Fibroblast of skin of left biceps (primary cell): Measurements from ENCODE around the gene FIBP.

Experiments
- DNase-seq, 2 experiments: peaks; one replicate each; pipeline ENCODE4 v3.0.0-alpha.2; 2013; ENCODE audit warnings: low read depth in 2 of 2

FIBP gene

DNA sequence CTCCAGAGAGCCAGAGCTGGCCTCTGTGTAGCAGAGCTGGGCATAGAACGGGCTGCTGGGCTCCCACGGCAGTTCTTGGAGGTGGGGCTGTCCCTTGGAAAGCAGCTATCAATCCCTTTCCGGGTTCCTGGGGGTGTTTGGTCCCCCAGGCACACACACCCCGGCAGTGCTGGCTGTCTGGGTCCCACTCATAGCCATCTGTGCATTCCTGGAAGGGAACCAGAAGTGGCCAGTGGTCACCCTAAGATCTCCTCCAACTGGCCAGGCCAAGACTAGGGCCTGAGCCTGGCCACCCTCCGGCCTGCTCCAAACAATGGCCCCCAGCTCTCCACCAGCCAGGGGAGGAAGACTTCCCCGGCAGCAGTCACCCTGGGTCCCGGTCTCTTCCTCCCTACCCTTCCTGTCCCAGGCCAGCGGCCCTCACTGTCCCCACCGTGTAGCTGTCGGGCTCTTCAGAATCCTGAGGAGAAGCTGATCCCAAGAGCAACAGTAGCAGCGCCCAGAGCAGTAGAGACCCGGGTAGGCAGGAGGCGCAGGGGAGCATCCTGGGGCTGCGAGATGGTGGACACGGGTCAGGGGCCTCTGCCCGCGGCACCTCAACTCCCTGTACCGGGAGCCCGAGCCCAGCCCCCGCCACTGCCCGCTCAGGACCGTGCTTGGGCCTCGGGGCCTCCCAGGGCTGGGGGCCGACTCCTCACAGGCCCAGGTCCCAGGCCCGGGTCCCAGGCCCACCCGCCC, 16.3 kb downstream of the FIBP start:
- no peak for DNase-seq

DNA sequence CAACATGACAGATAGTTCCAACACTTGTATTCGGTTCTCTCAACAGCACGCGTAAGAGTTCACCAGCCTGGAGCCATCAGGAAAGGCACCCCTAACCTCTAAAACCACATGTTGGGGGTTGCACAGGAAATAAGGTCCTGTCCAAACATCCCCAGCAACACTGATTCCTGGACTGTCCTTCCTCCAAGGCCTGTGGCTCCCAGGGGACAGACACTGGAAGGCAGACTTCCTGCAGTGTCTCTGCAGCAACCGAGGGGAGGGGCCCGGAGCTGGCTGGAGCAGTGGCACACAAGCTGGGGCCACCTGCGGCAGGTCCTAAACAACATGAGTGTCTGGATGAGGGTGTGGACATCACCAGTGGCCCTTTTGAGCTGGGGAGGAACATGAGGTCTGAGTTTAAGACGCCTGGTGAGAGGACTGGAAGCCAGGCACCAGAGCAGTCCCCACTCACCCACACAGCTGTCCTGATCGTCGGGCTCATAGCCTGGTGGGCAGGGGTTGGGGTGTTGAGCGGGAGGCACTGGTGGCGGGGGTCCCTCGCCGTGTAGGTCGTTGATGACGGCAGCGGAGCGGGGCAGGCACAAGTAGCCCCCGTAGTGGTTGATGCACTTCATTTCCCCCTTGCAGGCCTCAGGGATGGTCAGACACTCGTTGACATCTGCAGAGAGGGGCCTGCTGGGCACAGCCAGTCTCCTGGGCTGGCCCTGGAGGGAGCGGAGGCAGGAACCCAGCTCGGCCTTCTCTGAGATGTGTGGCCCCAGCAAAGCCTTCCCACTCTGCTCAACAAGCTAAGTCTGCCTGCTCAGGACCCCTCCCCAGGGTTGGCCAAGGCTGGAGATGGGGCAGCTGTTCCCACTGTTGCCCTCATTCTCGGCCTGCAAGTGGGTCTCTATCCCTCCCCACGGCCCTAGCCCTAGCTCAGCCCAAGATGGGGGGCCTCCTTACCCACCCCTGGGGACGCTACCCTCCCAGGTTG, 17.3 kb downstream of the FIBP start:
- no peak for DNase-seq

DNA sequence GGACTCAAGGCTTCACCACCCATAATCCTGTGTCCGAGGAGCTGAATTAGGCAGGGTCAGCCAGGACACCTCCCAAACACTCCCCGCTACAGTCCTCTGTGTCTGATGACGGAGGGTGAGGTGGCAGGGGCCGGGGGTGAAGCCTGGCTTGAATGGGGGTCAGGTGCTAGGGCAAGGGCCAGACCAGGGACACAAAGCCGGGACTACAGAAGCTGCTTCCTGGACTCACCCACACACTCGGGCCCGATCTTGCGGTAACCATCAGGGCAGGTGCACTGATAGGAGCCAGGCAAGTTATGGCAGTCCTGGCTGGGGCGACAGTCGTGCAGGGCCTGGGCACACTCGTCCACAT, 18.0 kb downstream of the FIBP start:
- no peak for DNase-seq

DNA sequence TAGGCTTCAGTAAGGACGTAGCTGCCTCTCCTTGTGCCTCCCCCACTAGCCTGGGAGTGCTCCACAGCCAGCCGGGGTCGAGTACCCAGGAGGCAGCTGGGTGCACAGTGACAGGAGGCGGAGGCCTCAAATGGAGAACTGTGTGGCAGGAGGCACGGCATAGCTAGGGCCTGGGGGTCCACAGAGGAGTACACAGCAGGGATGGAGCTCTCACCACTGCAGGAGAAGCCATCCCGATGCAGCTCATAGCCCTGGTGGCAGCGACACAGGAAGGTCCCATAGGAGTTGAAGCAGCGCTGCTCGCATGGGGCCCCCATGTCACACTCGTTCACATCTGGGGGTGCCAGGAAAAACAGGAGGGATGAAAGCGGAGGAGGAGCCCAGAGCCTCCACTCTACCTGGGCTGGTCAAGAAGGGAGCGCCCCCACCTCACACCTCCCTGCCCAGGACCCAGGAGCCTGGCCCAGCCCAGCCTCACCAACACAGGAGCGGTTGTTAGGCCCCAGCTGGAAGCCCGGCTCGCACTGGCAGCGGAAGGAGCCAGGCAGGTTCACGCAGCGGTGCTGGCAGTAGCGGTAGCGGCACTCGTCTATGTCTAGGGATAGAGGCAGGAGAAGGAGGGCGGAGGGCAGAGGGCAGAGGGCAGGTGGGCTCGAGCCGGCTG, 18.5 kb downstream of the FIBP start:
- DNase-seq = no peak

DNA sequence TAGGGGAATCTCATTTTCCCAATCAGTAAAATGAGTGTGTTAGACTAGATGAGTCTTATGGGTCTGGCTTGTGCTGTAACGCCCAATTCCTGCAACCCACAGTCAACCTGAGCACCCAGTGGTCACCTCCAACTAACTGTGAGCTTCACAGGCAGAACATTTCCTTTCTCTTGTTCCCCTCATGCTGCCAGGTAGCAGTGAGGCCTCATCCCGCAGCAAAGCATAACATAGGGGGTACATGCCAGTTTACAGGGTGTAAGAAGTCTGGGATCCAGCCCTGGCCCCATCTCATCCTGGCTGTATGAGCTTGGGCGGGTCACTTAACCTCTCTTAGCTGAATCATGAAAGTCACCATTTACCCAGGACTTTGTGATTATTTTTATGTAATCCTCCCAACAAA, 19.4 kb downstream of the FIBP start:
- no peak for DNase-seq

DNA sequence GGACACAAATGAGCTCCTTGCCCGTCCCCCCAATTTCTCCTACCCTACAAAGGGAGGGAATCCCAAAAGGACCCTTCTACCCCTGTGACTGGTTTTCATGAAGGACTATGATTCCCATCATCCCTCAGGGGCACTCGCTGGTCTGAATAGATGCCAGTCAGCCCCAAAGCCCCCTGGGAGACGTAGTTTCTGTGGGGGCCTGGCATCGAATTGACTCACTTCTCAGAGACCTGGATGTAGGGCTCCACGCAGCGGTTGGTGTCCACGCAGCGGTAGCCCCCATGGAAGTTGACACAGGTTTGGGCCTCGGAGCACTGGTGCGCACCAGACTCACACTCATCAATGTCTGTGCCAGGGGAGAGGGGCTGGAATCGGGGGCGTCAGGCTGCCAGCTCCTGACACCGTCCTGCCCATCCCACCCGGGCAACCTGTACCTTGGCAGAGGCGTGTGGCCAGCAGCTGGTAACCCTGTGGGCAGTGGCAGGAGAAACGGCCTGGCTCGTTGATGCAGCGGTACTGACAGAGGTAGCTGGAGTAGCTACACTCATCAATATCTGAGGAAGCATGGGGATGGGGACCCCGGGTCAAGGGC, 20.1 kb downstream of the FIBP start:
- DNase-seq = no peak

DNA sequence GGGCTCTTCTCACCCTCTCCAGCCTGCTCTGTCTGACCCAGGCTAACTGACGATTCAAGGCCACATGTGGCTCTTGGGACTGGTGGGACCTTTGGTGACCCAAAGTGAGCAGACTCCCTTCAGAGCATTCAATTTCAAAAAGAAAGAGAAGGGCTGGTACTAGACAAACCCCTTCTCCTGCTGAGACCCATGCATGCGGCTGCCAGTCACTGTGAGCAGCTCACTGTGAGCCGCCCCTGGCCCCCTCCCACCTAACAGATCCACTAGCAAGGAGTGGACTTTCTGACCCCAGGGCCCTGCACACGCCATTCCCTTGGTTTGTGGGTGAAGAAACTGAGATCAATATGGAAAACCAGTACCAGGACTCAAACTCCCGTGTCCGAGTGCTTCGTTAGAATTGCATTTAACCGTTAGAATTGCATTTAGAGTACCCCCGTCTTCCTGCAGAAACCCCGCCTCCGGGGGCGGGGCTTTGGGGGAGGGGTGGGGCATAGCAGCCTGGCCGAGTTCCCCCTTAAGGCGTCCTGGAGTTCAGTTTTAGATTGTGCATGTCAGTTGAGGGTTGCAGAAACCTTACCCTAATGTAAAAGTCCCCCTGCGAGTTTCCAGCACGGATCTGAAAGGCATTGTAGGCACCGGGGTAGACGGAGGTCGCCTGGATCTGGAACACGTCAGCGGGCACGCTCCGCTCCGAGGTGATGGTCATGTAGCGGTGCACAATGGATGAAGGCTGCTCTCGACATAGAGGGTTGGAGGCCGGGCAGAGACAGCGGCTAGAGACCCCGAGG, 20.8 kb downstream of the FIBP start:
- no peak for DNase-seq

DNA sequence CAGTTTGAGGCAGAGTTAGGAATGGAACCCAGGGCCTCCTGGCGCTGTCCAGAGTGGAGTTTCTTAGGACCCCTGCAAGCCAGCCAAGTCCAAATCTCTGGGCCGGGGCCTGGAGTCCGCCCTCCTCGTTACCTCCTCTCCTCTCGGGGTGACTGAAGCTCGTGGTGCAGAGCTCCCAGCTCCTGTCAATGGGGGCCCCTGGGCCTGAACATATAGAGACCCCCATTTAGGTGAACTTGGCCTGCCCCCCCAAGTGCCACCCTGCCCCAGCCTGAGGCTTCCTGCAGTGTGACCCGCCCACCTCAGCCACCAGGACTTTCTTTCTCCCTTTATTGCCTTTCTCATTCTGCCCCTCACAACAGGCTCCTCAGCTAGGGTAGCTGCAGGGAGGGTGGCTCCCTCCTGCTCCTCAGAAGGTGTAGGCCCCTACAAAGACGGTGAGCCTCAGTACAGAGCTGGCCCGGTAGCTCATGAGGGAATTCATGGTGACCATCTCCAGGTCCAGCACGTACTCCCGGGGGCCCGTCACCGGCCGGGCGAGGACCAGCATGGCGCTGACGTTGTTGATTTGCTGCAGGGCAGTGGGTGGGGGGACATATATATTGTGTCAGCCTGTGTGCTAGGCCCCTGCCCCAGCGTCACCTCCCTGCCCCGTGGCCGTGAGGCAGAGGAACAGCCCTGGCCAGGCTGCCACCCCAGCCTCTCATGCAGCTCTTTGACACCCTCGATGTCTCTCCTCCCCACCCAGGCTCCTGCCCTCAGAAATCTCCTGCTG, 21.6 kb downstream of the FIBP start:
- DNase-seq = no peak

DNA sequence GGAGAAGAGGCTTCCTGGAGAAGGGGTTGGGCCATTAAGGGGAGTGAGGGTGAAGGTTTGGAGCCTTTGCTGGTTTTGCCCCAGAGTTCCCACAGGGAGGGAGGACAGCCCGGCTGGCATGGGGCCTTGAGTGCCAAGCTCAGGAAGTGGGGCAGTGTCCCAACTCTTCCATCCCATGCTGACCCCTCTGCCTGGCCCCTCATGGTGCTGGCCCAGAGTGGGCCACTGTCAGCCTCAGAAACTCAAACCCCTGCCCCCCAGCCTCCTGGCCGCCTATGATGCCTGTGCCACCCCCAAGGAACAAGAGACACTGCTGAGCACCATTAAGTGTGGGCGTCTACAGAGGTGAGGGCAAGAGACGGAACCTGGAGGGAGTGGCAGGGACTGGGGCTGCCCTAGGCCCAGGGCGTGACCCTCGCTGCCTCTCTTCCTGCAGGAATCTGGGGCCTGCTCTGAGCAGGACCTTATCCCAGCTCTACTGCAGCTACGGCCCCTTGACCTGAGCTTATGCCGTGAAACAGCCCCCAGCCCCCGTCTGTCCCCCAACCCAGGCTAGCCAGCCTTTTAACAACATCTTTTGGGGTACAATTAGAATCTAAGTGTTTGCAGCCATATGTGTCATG, 22.6 kb downstream of the FIBP start:
- no peak for DNase-seq

DNA sequence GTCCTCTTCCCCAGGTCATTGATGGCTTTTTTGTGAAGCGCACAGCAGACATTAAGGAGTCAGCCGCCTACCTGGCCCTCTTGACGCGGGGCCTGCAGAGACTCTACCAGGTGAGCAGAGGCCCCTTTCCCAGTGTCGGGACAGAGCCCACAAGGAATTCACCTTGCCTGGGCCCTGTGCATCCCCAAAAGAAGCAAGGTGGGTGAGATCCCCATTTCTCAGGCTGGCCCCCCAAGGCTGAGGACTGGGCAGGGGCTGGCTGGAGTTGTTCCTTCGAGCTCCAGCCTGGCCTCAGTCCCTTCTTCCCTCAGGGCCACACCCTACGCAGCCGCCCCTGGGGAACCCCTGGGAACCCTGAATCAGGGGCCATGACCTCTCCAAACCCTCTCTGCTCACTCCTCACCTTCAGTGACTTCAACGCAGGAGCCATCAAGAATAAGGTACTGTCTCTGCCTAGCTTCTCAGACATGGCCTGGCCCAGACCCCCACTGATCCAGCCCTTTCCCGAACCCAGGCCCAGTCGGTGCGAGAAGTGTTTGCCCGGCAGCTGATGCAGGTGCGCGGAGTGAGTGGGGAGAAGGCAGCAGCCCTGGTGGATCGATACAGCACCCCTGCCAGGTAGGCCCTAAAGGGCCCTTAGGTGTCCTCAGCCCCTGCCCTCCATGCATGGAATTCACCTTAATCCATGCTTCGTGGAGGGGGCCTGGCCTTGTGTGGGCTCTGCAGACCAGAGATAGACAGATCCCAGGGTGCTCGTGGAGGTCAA, 23.4 kb downstream of the FIBP start:
- no peak for DNase-seq

DNA sequence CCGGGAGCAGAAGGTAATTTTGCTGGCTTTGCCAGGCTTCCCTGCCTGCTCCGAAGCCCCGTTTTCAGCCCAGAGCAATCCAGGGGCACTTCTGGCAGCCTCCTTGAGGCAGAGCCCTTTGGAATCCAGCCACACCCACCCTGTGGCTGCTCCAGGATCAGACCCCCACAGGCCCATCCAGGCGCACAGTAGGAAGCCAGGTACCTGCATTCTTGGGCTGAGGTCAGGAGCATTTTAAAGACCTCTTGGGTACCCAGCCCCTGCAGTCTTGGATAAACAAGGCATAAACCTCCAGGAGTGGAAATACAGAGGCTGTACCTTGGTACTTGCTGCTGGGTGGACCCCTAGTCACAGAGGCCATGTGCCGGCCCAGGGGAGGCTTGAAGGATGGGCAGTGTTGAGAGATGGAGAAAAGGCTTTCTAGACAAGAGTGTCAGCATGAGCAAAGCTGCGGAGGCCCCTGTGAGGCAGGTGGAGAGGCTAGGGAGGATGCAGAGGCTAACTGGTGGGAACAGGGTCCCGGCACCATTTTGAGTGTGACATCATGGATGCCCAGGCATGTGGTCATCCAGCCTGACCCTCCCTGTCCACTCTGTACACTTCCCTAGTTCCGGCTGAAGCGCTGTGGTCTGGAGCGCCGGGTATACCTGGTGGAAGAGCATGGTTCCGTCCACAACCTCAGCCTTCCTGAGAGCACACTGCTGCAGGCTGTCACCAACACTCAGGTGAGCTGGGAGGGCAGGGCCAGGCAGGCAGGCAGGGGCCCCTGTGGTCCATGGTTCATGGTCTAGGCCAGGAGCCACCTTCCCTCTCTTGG, 24.2 kb downstream of the FIBP start:
- no peak for DNase-seq

DNA sequence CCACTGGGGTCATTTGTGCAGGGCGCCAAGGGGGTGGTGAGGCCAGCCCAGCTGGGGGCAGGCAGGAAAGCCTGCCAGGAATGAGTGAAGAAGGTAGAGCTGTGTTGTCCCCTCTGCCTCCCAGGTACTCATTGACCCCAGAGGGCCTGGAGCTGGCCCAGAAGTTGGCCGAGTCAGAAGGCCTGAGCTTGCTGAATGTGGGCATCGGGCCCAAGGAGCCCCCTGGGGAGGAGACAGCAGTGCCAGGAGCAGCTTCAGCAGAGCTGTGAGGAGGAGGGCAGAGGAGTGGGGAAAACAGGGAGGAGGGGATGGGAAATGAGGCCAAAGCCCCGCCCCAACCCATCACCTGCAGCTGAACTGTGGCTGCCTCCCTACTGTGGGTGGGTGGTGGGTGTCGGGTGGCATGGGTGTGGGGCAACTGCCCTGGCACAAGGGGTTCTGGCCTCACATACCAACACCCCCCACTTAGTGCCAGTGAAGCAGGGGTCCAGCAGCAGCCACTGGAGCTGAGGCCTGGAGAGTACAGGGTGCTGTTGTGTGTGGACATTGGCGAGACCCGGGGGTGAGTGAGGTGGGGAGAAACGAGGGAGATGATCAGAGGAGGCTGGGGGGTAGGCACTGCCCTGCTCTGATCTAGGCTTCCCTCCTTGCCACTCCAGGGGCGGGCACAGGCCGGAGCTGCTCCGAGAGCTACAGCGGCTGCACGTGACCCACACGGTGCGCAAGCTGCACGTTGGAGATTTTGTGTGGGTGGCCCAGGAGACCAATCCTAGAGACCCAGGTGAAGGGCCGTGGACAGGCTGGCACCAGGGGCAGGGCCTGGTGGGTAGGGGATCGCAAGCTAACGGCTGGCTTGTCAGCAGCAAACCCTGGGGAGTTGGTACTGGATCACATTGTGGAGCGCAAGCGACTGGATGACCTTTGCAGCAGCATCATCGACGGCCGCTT, 25.1 kb downstream of the FIBP start:
- no peak for DNase-seq

DNA sequence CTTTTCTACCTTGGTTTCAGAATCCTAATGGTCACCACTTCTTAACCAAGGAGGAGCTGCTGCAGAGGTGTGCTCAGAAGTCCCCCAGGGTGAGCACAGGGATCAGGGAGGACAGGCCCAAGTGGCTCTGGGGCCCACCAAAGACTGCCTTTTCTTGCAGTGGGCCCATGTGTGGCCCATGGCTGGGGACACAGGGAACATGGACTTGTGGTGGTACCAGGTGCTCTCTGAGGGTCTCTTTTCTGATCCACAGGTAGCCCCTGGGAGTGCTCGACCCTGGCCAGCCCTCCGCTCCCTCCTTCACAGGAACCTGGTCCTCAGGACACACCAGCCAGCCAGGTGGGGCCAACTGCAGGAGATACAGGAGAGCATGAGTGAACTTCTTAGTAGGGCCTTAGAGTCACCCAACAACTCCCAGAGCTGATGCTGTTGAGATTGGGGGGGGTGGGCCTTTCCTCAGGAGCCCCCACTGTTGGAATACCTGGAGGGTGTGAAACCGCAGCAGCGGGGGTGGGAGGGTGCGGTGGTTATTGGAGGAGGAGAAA, 26.0 kb downstream of the FIBP start:
- no peak for DNase-seq

DNA sequence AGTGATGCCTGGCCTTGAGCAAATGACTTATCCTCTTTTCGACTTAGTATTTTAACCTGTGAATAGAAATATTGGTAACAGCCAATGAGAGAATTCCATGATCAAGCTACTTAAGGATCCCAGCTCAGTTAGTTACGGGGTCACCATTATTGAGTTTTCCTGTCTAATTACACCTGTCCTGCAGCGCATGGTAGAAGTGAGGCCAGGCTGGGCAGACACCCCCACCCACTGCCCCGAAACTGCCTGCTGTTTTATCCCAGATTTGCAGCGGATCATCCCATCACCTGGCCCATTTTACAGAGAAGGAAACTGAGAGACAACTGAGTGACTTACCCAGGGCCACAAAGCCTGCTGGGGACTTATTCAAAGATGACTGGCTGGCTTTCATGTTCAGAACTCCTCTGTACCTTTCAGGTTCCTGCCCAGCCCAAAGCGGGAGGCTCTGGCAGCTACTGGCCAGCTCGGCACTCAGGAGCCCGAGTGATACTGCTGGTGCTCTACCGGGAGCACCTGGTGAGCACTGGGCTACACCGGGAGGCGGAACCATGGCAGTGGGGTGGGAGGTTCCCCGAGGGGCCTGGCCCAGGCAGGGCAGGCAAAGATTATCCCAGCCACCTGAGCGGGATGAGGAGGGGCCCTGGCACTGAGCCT, 26.6 kb downstream of the FIBP start:
- DNase-seq = no peak

DNA sequence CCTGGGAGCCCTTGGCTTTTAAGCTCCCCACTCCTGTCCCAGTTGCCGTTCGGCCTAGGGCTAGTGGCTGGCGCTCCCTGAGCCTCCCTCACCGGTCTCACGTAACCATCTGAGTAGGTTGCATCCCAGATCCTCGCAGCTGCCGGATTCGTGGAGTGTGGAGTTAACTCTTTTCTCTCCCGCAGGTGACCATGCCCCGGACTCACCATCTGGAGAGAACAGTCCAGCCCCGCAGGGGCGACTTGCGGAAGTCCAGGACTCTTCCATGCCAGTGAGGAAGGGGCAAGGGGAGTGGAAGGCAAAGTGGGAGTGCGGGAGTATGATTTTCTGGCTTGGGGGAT, 27.1 kb downstream of the FIBP start:
- DNase-seq = no peak

DNA sequence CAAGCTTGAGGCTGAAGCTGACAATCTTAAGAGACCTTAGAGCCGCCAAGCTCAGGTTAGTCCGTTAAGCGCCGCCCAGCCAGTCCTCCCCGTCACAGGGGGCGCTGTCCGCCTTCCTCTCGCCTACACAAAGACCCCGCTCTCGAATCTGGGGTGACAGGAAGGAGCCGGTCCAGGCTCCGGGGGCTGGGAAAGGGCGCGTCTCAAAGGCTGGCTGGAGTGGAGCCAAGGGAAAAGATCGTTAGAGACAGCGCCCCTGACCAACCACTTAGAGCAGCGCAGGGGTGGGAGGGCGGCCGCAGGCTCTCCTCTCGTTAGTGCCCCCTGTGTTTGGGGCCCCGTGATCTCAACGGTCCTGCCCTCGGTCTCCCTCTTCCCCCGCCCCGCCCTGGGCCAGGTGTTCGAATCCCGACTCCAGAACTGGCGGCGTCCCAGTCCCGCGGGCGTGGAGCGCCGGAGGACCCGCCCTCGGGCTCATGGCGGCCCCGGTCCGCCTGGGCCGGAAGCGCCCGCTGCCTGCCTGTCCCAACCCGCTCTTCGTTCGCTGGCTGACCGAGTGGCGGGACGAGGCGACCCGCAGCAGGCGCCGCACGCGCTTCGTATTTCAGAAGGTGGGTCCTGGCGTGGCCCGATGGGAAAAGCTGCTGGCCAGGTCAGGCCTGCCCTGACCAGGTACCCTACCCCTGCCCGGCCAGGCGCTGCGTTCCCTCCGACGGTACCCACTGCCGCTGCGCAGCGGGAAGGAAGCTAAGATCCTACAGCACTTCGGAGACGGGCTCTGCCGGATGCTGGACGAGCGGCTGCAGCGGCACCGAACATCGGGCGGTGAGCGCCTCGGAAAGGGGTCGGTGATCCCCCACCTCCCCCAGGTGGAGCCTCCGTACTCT, 27.8 kb downstream of the FIBP start, which contains the start of gene MUS81:
TSS of gene MUS81 (plus strand) at position 156 of the 887 bp plus-strand sequence. CDS start at position 477, 321 bp downstream.
- DNase-seq = peak; percentile 96 to 97
